ENCODE measurements around the gene IL22RA1.

Gene IL22RA1

DNA sequence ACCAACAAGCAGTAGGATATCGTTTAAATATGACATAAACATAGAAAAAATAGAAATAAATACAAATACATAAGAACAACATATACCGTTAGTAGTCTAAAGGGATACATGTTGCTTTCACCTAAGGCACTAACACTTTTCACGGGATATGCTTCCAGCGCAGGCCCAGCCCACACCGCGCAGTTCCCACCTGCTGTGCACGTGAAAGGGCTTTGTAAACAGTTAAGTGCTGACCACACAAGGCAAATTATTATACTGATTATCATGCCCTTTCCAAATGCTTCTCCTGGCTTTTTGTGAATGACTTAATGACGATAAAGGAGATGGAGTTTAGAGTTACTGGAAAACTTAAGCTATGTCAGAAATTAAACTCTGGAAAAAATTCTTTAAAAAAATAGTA, 11.3 kb upstream of the IL22RA1 start:
- H3K27ac ChIP-seq: no peak overlapping the region
- no peak for TF ChIP-seq ZFX (IDR thresholded peaks at IDR 0.05)
- TF ChIP-seq, protein P1, sequence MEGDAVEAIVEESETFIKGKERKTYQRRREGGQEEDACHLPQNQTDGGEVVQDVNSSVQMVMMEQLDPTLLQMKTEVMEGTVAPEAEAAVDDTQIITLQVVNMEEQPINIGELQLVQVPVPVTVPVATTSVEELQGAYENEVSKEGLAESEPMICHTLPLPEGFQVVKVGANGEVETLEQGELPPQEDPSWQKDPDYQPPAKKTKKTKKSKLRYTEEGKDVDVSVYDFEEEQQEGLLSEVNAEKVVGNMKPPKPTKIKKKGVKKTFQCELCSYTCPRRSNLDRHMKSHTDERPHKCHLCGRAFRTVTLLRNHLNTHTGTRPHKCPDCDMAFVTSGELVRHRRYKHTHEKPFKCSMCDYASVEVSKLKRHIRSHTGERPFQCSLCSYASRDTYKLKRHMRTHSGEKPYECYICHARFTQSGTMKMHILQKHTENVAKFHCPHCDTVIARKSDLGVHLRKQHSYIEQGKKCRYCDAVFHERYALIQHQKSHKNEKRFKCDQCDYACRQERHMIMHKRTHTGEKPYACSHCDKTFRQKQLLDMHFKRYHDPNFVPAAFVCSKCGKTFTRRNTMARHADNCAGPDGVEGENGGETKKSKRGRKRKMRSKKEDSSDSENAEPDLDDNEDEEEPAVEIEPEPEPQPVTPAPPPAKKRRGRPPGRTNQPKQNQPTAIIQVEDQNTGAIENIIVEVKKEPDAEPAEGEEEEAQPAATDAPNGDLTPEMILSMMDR (conservative IDR thresholded peaks at IDR 0.05): no peak

DNA sequence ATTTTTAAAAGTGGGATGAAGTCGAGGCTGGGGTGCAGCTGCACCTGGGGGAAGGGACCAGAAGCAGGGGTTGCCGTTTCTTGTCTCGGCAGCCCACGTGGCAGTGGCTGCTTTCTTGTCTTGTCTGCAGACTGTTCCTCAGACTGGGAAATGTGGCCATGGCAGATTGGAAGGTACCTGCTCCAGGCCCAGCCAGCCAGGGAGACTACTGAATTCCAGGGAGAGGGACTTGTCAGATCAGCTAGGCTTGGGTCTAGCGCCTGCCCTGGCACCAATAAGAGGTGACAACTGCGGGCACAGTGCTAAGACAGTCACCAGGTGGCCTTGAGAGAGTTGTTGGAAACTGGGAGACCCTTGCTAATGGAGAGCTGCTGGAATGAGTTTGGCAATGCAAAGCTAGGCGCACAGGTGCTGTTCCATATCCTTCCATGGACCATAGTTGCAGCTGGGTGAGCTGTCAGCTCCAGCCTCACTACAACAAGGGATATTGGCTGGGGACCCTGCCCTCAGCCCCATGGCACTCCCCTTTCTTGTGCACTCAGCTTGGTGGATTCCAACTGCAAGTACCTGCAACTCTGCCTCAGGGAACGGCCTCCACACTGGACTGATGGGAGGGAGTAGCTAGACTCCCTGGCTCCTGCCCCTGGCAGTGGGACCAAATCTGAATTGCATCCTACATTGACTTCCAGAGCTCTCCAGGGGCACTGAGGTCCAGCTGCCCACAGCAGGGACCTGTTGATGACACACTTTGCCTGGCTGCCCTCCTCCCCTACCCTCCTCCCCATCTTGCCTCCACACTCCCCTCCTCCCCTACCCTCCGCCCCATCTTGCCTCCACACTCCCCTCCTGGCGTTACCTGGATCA, 9.9 kb upstream of the IL22RA1 start:
- H3K27ac ChIP-seq: no peak overlapping the region
- TF ChIP-seq, protein P1 (conservative IDR thresholded peaks at IDR 0.05): no peak
- TF ChIP-seq ZFX (IDR thresholded peaks at IDR 0.05): no peak

DNA sequence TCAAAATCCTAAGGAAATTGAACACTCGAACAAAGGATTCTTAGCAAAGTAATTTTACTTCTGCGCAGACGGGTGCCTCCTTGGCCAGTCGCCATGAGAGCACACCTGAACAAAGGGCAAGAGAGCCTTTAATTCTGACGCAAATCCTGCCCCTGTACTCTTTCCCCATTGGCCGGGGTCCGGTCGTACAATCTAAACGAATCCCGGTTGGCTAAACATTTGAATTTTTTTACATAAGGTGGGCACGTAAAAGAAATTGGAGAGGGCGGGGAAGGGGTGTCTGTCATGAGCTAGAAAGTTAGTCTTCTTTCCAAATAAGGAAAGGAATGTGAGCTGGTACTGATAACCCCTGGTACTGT, 8.2 kb upstream of the IL22RA1 start:
- TF ChIP-seq, protein P1 (conservative IDR thresholded peaks at IDR 0.05): no peak
- no peak for TF ChIP-seq ZFX (IDR thresholded peaks at IDR 0.05)

DNA sequence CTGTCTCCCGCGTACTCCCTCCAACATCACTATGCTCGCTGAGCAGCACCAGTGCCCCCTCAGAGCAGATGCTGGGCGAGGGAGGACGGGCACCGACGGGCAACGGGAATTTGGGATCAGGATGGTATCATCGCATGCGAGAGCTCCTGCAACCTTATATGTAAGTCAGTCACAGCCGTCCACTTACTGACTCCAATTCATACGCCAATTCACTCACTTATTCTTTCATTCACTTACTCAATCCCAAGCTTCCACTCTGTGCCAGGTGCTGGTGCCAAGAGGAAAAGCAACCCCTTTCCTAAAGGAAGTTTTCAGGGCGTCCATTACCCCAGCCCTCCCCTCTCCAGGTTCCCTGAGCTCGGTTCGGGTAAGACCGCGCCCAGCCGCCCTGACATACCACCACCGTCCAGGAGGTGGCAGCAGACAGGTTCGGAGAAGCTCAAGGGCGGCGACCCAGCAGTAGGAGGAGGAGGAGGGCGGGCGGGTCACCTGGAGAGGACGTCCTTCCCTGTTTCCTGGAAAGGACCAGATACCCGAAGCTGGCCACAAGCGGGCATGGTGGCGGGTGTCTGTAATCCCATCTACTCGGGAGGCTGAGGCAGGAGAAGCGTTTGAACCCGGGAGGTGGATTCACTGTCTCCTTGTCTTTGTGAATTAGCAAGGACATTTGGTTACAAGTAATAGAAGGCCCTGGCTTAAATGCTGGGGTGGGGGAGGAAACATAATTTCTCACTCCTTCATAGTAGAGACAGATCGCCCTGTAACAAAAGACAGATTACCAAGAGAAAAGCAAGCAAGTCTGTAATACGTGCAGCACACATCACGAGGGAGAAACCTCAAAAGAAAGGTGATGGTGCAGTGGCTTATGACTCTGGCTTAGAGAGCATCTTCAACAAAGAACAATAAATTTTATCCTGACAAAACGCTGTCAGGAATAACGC, 7.6 kb upstream of the IL22RA1 start:
- TF ChIP-seq, protein P1 (conservative IDR thresholded peaks at IDR 0.05): peak; percentile 84
- no peak for TF ChIP-seq ZFX (IDR thresholded peaks at IDR 0.05)
- no peak overlapping the region for H3K27ac ChIP-seq

More for the DNA sequence above, 8.2 kb upstream of the IL22RA1 start:
- H3K27ac ChIP-seq: no peak overlapping the region

DNA sequence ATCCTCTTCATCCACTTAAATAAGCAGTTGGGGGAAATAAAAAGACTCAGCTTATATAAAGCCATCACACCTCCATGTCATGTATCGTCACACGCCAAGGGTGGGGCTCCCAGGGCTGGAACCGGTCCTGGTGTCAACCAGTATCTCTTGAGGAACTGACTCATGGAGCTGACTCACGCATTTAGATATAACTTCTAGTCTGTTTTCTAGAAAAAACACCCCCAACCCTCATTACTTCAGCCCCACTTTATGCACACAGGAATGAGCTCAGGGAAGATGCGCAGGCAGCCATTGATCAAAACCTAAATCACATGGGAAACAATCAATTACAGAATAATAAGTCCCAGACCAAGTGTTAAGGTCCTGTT, 6.9 kb upstream of the IL22RA1 start:
- TF ChIP-seq, protein P1 (conservative IDR thresholded peaks at IDR 0.05): no peak
- TF ChIP-seq ZFX (IDR thresholded peaks at IDR 0.05): no peak
- H3K27ac ChIP-seq: no peak overlapping the region

DNA sequence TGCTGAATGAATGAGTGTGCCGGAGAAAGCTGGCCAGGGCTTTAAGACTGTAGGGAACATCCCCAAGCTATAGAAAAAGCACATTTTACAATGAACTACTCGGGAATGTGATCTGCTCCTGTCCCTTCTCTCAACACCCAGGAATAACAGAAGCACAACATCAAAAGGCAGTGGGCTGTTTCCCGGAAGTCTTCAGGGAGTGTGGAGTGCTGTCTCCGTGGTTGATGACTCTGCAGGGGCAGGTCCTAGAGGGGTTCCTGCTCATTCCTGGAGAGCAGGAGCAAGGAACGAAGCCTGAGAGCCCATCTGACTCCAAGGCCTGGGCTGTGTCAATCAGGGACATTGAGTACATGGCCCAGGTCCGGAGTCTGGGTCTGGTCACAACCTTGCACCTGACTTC, 4.9 kb upstream of the IL22RA1 start:
- no peak overlapping the region for H3K27ac ChIP-seq
- TF ChIP-seq ZFX (IDR thresholded peaks at IDR 0.05): no peak
- TF ChIP-seq, protein P1 (conservative IDR thresholded peaks at IDR 0.05): no peak

DNA sequence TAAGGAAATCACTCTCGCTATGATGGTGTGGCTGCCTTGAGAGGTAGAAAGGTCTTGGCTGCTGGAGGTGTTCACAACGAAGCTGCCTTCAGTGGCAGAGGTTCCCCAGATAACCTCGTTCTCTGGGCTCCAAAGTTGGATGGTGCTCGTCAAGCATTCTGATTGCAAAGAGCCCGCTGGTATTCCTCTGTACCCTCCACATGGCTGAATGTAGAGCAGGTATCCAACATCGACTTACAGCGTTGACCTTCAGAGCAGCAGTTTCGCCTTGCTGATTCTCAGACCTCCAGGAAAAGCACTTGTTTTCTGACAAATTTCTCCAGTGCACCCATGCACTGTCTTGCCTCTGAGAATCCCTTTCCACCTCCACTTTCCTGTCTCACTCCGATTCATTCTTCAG, 4.3 kb upstream of the IL22RA1 start:
- no peak for TF ChIP-seq ZFX (IDR thresholded peaks at IDR 0.05)
- TF ChIP-seq, protein P1 (conservative IDR thresholded peaks at IDR 0.05): no peak
- H3K27ac ChIP-seq: no peak overlapping the region

All from C4-2B (cell line).